Measurements from ENCODE around the gene ARF5.

DNA sequence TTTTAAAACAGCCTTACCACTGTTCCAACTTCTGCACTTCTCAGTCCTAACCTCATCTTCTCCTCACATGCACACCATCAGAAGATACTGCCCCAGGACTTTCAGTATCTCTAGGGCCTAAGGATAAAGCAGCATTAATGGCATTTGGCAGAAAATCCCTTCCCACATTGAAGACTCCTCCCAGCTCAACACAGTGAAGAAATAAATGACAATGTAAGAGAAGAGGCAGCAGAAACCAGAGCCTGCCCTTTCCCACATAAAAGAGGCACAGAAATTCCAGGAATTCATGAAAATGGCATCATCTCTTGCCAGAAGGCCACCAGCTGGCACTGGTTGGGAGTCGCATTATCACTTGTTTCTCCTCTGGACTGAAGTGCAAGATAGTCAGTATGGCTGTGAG lies 6.5 kb upstream of the ARF5 start:
- no peak for TF ChIP-seq CTCF (IDR thresholded peaks at IDR 0.05; ENCODE audit: low read depth, low read length, poor library complexity, severe bottlenecking)
- TF ChIP-seq EZH2phosphoT487 (IDR thresholded peaks at IDR 0.05; ENCODE audit: borderline replicate concordance, low read length): no peak

Data from DOHH2 (cell line).